ENCODE measurements around the gene PC.
"Not testable (repeated sequence)": the region's sequence is repeated elsewhere in the genome, so short reads cannot be mapped to it uniquely, and the experiment has no call there.

Gene PC

GRCh38 chr11:66958232-66958955 lies at the start of gene PC:
PC (minus strand) TSS chr11:66958383; CDS start chr11:66872159, 86,224 bp downstream.
- CTCF ChIA-PET, result interaction anchor here (0.7 to 1.0 kb wide), 2 partner anchors 66 to 95 kb away, joined by 3 read pairs; no protein-coding TSS in a partner anchor
- Mint-ChIP-seq H3K4me3 (peak within 1 kb of the TSS; percentile 90), H3K27ac (peak within 1 kb of the TSS; percentile 92), H3K9me3 (no peaks in the 10 kb centered on the region), H3K36me3 (no peaks in the 10 kb centered on the region), H3K27me3 (peaks cover 25% of the 10 kb centered on the region), H3K4me1 (peaks cover 25% of the 10 kb centered on the region)
- peak; percentile 99 for DNase-seq

GRCh38 chr11:67007126-67007525 lies 48.9 kb upstream of the PC start:
- no peaks in the 10 kb centered on the region for H3K9me3 Mint-ChIP-seq
- H3K36me3 Mint-ChIP-seq, result no peaks in the 10 kb centered on the region
- no peaks in the 10 kb centered on the region for H3K4me1 Mint-ChIP-seq
- DNase-seq, result no peak
- no peak overlapping the region for H3K4me3 Mint-ChIP-seq
- CTCF ChIA-PET, result no interaction called here
- H3K27me3 Mint-ChIP-seq, result peaks cover 25% of the 10 kb centered on the region
- H3K27ac Mint-ChIP-seq, result no peak overlapping the region

GRCh38 chr11:67006029-67006884 lies 48.1 kb upstream of the PC start:
- Mint-ChIP-seq H3K27ac (no peak overlapping the region), H3K36me3 (no peaks in the 10 kb centered on the region), H3K4me1 (no peaks in the 10 kb centered on the region), H3K27me3 (peaks cover 25% of the 10 kb centered on the region), H3K9me3 (no peaks in the 10 kb centered on the region), H3K4me3 (no peak overlapping the region)
- peak; percentile 34 for DNase-seq
- CTCF ChIA-PET, result interaction anchor here (0.6 kb wide), 1 partner anchor 311 kb away, joined by 3 read pairs; no protein-coding TSS in a partner anchor

- H3K4me1 Mint-ChIP-seq, H3K9me3 Mint-ChIP-seq, H3K4me3 Mint-ChIP-seq, DNase-seq, H3K36me3 Mint-ChIP-seq, H3K27ac Mint-ChIP-seq: not testable (repeated sequence)
- CTCF ChIA-PET, result interaction anchor here (0.6 kb wide), 1 partner anchor 310 kb away, joined by 3 read pairs; no protein-coding TSS in a partner anchor
- peaks cover 21% of the 10 kb centered on the region for H3K27me3 Mint-ChIP-seq
Observed at GRCh38 chr11:67005200-67005599, 47.0 kb upstream of the PC start.

- Mint-ChIP-seq H3K27ac (no peak overlapping the region), H3K36me3 (no peaks in the 10 kb centered on the region), H3K4me3 (no peak overlapping the region), H3K9me3 (no peaks in the 10 kb centered on the region), H3K27me3 (peaks cover 10% of the 10 kb centered on the region), H3K4me1 (no peaks in the 10 kb centered on the region)
- CTCF ChIA-PET, result no interaction called here
- DNase-seq, result no peak
Observed at GRCh38 chr11:67002921-67003411, 44.8 kb upstream of the PC start.

GRCh38 chr11:67002297-67002913 lies 44.2 kb upstream of the PC start:
- peaks cover 13% of the 10 kb centered on the region for H3K27me3 Mint-ChIP-seq
- no peak for DNase-seq
- H3K36me3 Mint-ChIP-seq, result no peaks in the 10 kb centered on the region
- no peaks in the 10 kb centered on the region for H3K9me3 Mint-ChIP-seq
- CTCF ChIA-PET, result no interaction called here
- H3K4me3 Mint-ChIP-seq, result no peak overlapping the region
- no peaks in the 10 kb centered on the region for H3K4me1 Mint-ChIP-seq
- no peak overlapping the region for H3K27ac Mint-ChIP-seq

- H3K4me3 Mint-ChIP-seq, result no peak overlapping the region
- CTCF ChIA-PET, result no interaction called here
- no peaks in the 10 kb centered on the region for H3K9me3 Mint-ChIP-seq
- no peak for DNase-seq
- no peaks in the 10 kb centered on the region for H3K4me1 Mint-ChIP-seq
- no peak overlapping the region for H3K27ac Mint-ChIP-seq
- no peaks in the 10 kb centered on the region for H3K36me3 Mint-ChIP-seq
- peaks cover 20% of the 10 kb centered on the region for H3K27me3 Mint-ChIP-seq
Observed at GRCh38 chr11:67001332-67001731, 43.1 kb upstream of the PC start.

GRCh38 chr11:66999555-66999954 lies 41.4 kb upstream of the PC start:
- Mint-ChIP-seq H3K27me3 (peaks cover 24% of the 10 kb centered on the region), H3K4me3 (no peak overlapping the region), H3K36me3 (no peaks in the 10 kb centered on the region), H3K27ac (no peak overlapping the region), H3K4me1 (no peaks in the 10 kb centered on the region), H3K9me3 (no peaks in the 10 kb centered on the region)
- no peak for DNase-seq
- CTCF ChIA-PET, result no interaction called here

- CTCF ChIA-PET, result no interaction called here
- no peaks in the 10 kb centered on the region for H3K36me3 Mint-ChIP-seq
- no peaks in the 10 kb centered on the region for H3K4me1 Mint-ChIP-seq
- H3K9me3 Mint-ChIP-seq, result no peaks in the 10 kb centered on the region
- H3K27me3 Mint-ChIP-seq, result peaks cover 24% of the 10 kb centered on the region
- no peak overlapping the region for H3K27ac Mint-ChIP-seq
- no peak overlapping the region for H3K4me3 Mint-ChIP-seq
- DNase-seq, result no peak
Observed at GRCh38 chr11:66996609-66997273, 38.6 kb upstream of the PC start.

- Mint-ChIP-seq H3K27me3 (peaks cover 30% of the 10 kb centered on the region), H3K36me3 (no peaks in the 10 kb centered on the region), H3K27ac (no peak overlapping the region), H3K4me3 (no peak overlapping the region), H3K4me1 (peaks cover 3% of the 10 kb centered on the region), H3K9me3 (no peaks in the 10 kb centered on the region)
- no peak for DNase-seq
- CTCF ChIA-PET, result no interaction called here
Observed at GRCh38 chr11:66992041-66992440, 33.9 kb upstream of the PC start.

- not testable (repeated sequence) for DNase-seq, H3K9me3 Mint-ChIP-seq
Observed at GRCh38 chr11:66989360-66989759, 31.2 kb upstream of the PC start.

GRCh38 chr11:66988741-66989140 lies 30.6 kb upstream of the PC start:
- H3K27me3 Mint-ChIP-seq, result peaks cover 49% of the 10 kb centered on the region
- H3K9me3 Mint-ChIP-seq, CTCF ChIA-PET, H3K27ac Mint-ChIP-seq, DNase-seq, H3K36me3 Mint-ChIP-seq, H3K4me3 Mint-ChIP-seq, H3K4me1 Mint-ChIP-seq: not testable (repeated sequence)

More at GRCh38 chr11:66989360-66989759, 31.2 kb upstream of the PC start:
- H3K4me3 Mint-ChIP-seq, CTCF ChIA-PET, H3K36me3 Mint-ChIP-seq, H3K4me1 Mint-ChIP-seq, H3K27ac Mint-ChIP-seq: not testable (repeated sequence)
- peaks cover 46% of the 10 kb centered on the region for H3K27me3 Mint-ChIP-seq

GRCh38 chr11:66987924-66988637 lies 29.9 kb upstream of the PC start:
- Mint-ChIP-seq H3K27ac (no peak overlapping the region), H3K27me3 (peaks cover 47% of the 10 kb centered on the region), H3K4me3 (no peak overlapping the region), H3K9me3 (no peaks in the 10 kb centered on the region), H3K36me3 (no peaks in the 10 kb centered on the region), H3K4me1 (peaks cover 3% of the 10 kb centered on the region)
- DNase-seq, result no peak
- CTCF ChIA-PET, result interaction anchor here (1.5 kb wide), 1 partner anchor 11 kb away, joined by 7 read pairs; no protein-coding TSS in a partner anchor
